ENCODE data around the gene SLC26A2. TPM values are rescaled to one million over a fixed set of nuclear protein-coding genes. Genes with fewer than 3 reads are reported as not detected.
A peak's percentile ranks its signal among the peaks of the same experiment; 100 is the strongest.

Gene SLC26A2
- total and polyA plus RNA-seq, 4 experiments from 2014 or later = 1.4 to 14.3 (median 9.1) TPM

- peak overlapping the region in 1 of 7 donors; percentile 5 for H3K27ac Mint-ChIP-seq
- intact Hi-C loops (cut with micrococcal nuclease) = loop anchor here (10.0 kb wide), 1 partner anchor 622 kb away; the partner anchor contains the start of gene GRPEL2
- DNase-seq = no peak
- Histone ChIP-seq H3K27ac (ENCODE audit: low read depth, low read length) (no peak overlapping the region), H3K9me3 (ENCODE audit: control insufficient read depth in 1 of 2, low read length in 2 of 2) (no peaks in the 10 kb centered on the region), H3K4me1 (ENCODE audit: insufficient read depth, low read length) (peaks cover 3% of the 10 kb centered on the region), H3K27me3 (ENCODE audit: insufficient read depth, low read length) (no peaks in the 10 kb centered on the region), H3K36me3 (ENCODE audit: insufficient read depth, low read length) (no peaks in the 10 kb centered on the region), H3K4me3 (ENCODE audit: low read length in 2 of 2) (no peak overlapping the region)
- ChIA-PET POLR2A (ENCODE audit: partially characterized antibody) (no interaction called here), CTCF (ENCODE audit: partially characterized antibody) (interaction anchor here (0.9 to 3.6 kb wide), 7 partner anchors 12 to 137 kb away, joined by 3 to 11 read pairs (median 3); no protein-coding TSS in a partner anchor)
- no peak overlapping the region for H3K4me3 Mint-ChIP-seq
- no peaks in the 10 kb centered on the region for H3K27me3 Mint-ChIP-seq
- H3K4me1 Mint-ChIP-seq = peaks cover 7 to 20% (median 16%) of the 10 kb centered on the region in 4 donors
- no peaks in the 10 kb centered on the region for H3K36me3 Mint-ChIP-seq
- no peaks in the 10 kb centered on the region for H3K9me3 Mint-ChIP-seq
Observed at GRCh38 chr5:149966946-149967345, 6.4 kb downstream of the SLC26A2 start.

GRCh38 chr5:149969181-149969930, 8.8 kb downstream of the SLC26A2 start:
- Mint-ChIP-seq H3K36me3 (no peaks in the 10 kb centered on the region), H3K27me3 (no peaks in the 10 kb centered on the region), H3K27ac (peak overlapping the region in 1 of 7 donors; percentile 59), H3K9me3 (no peaks in the 10 kb centered on the region), H3K4me1 (peaks cover 0 to 17% (median 12%) of the 10 kb centered on the region in 4 donors), H3K4me3 (no peak overlapping the region)
- H3K36me3 ChIP-seq (ENCODE audit: insufficient read depth, low read length) = no peaks in the 10 kb centered on the region
- no peak overlapping the region for H3K4me3 ChIP-seq (ENCODE audit: low read length in 2 of 2)
- H3K4me1 ChIP-seq (ENCODE audit: insufficient read depth, low read length) = no peaks in the 10 kb centered on the region
- no peak overlapping the region for H3K27ac ChIP-seq (ENCODE audit: low read depth, low read length)
- intact Hi-C loops (cut with micrococcal nuclease) = loop anchor here (10.0 kb wide), 1 partner anchor 625 kb away; the partner anchor contains the start of gene GRPEL2
- CTCF ChIA-PET (ENCODE audit: partially characterized antibody) = interaction anchor here (1.3 to 3.6 kb wide), 4 partner anchors 10 to 117 kb away, joined by 3 to 11 read pairs (median 8); partner anchors contain the start of gene SLC26A2
- H3K9me3 ChIP-seq (ENCODE audit: control insufficient read depth in 1 of 2, low read length in 2 of 2) = no peaks in the 10 kb centered on the region
- POLR2A ChIA-PET (ENCODE audit: partially characterized antibody) = interaction anchor here (0.5 to 1.3 kb wide), 2 partner anchors 9 to 924 kb away, joined by 3 to 4 read pairs; no protein-coding TSS in a partner anchor
- H3K27me3 ChIP-seq (ENCODE audit: insufficient read depth, low read length) = no peaks in the 10 kb centered on the region
- DNase-seq = no peak

GRCh38 chr5:149975409-149975808, 14.9 kb downstream of the SLC26A2 start:
- CTCF ChIA-PET (ENCODE audit: partially characterized antibody) = interaction anchor here (1.4 to 1.6 kb wide), 2 partner anchors 12 to 141 kb away, joined by 3 read pairs; no protein-coding TSS in a partner anchor

GRCh38 chr5:149979896-149980295, 19.3 kb downstream of the SLC26A2 start:
- Histone ChIP-seq H3K9me3 (ENCODE audit: control insufficient read depth in 1 of 2, low read length in 2 of 2) (no peaks in the 10 kb centered on the region), H3K27ac (ENCODE audit: low read depth, low read length) (no peak overlapping the region), H3K4me1 (ENCODE audit: insufficient read depth, low read length) (no peaks in the 10 kb centered on the region), H3K36me3 (ENCODE audit: insufficient read depth, low read length) (peaks cover 25% of the 10 kb centered on the region), H3K4me3 (ENCODE audit: low read length in 2 of 2) (no peak overlapping the region), H3K27me3 (ENCODE audit: insufficient read depth, low read length) (no peaks in the 10 kb centered on the region)
- H3K27me3 Mint-ChIP-seq = no peaks in the 10 kb centered on the region
- DNase-seq = no peak
- no peak overlapping the region for H3K4me3 Mint-ChIP-seq
- ChIA-PET CTCF (ENCODE audit: partially characterized antibody) (interaction anchor here (1.1 to 4.3 kb wide), 3 partner anchors 9 to 18 kb away, joined by 4 to 20 read pairs (median 4); no protein-coding TSS in a partner anchor), POLR2A (ENCODE audit: partially characterized antibody) (no interaction called here)
- no peak overlapping the region for H3K27ac Mint-ChIP-seq
- peaks cover 41 to 43% of the 10 kb centered on the region in 2 donors for H3K36me3 Mint-ChIP-seq
- intact Hi-C loops (cut with micrococcal nuclease) = no loop called here
- H3K9me3 Mint-ChIP-seq = no peaks in the 10 kb centered on the region
- H3K4me1 Mint-ChIP-seq = peaks cover 0 to 4% (median under 1%) of the 10 kb centered on the region in 4 donors

More at GRCh38 chr5:149975409-149975808, 14.9 kb downstream of the SLC26A2 start:
- Histone ChIP-seq H3K4me1 (ENCODE audit: insufficient read depth, low read length) (no peaks in the 10 kb centered on the region), H3K4me3 (ENCODE audit: low read length in 2 of 2) (no peak overlapping the region), H3K27ac (ENCODE audit: low read depth, low read length) (no peak overlapping the region), H3K9me3 (ENCODE audit: control insufficient read depth in 1 of 2, low read length in 2 of 2) (no peaks in the 10 kb centered on the region), H3K27me3 (ENCODE audit: insufficient read depth, low read length) (no peaks in the 10 kb centered on the region), H3K36me3 (ENCODE audit: insufficient read depth, low read length) (peaks cover 20% of the 10 kb centered on the region)
- no peak overlapping the region for H3K27ac Mint-ChIP-seq
- H3K4me1 Mint-ChIP-seq = peaks cover 0 to 10% (median 7%) of the 10 kb centered on the region in 4 donors
- no peaks in the 10 kb centered on the region for H3K9me3 Mint-ChIP-seq
- intact Hi-C loops (cut with micrococcal nuclease) = no loop called here
- POLR2A ChIA-PET (ENCODE audit: partially characterized antibody) = no interaction called here
- no peak overlapping the region for H3K4me3 Mint-ChIP-seq
- H3K36me3 Mint-ChIP-seq = peaks cover 20 to 23% of the 10 kb centered on the region in 2 donors
- no peaks in the 10 kb centered on the region for H3K27me3 Mint-ChIP-seq
- no peak for DNase-seq

GRCh38 chr5:149981206-149981605, 20.6 kb downstream of the SLC26A2 start:
- Histone ChIP-seq H3K36me3 (ENCODE audit: insufficient read depth, low read length) (peaks cover 25% of the 10 kb centered on the region), H3K4me3 (ENCODE audit: low read length in 2 of 2) (no peak overlapping the region), H3K9me3 (ENCODE audit: control insufficient read depth in 1 of 2, low read length in 2 of 2) (no peaks in the 10 kb centered on the region), H3K27ac (ENCODE audit: low read depth, low read length) (no peak overlapping the region), H3K27me3 (ENCODE audit: insufficient read depth, low read length) (no peaks in the 10 kb centered on the region), H3K4me1 (ENCODE audit: insufficient read depth, low read length) (no peaks in the 10 kb centered on the region)
- POLR2A ChIA-PET (ENCODE audit: partially characterized antibody) = no interaction called here
- no peak for DNase-seq
- H3K4me1 Mint-ChIP-seq = peaks cover 0 to 1% (median 0%) of the 10 kb centered on the region in 4 donors
- CTCF ChIA-PET (ENCODE audit: partially characterized antibody) = interaction anchor here (1.1 to 4.3 kb wide), 4 partner anchors 10 to 147 kb away, joined by 4 to 20 read pairs (median 4); no protein-coding TSS in a partner anchor
- intact Hi-C loops (cut with micrococcal nuclease) = no loop called here
- no peak overlapping the region for H3K4me3 Mint-ChIP-seq
- H3K36me3 Mint-ChIP-seq = peaks cover 41 to 43% of the 10 kb centered on the region in 2 donors
- H3K27ac Mint-ChIP-seq = no peak overlapping the region
- no peaks in the 10 kb centered on the region for H3K27me3 Mint-ChIP-seq
- H3K9me3 Mint-ChIP-seq = no peaks in the 10 kb centered on the region

- Mint-ChIP-seq H3K9me3 (no peaks in the 10 kb centered on the region), H3K4me1 (peaks cover 0 to 1% (median 0%) of the 10 kb centered on the region in 4 donors), H3K36me3 (peaks cover 39 to 40% of the 10 kb centered on the region in 2 donors), H3K27ac (no peak overlapping the region), H3K27me3 (no peaks in the 10 kb centered on the region), H3K4me3 (no peak overlapping the region)
- H3K9me3 ChIP-seq (ENCODE audit: control insufficient read depth in 1 of 2, low read length in 2 of 2) = no peaks in the 10 kb centered on the region
- H3K4me1 ChIP-seq (ENCODE audit: insufficient read depth, low read length) = no peaks in the 10 kb centered on the region
- H3K4me3 ChIP-seq (ENCODE audit: low read length in 2 of 2) = no peak overlapping the region
- no peaks in the 10 kb centered on the region for H3K27me3 ChIP-seq (ENCODE audit: insufficient read depth, low read length)
- CTCF ChIA-PET (ENCODE audit: partially characterized antibody) = interaction anchor here (0.9 to 4.3 kb wide), 6 partner anchors 9 to 345 kb away, joined by 3 to 20 read pairs (median 4); no protein-coding TSS in a partner anchor
- POLR2A ChIA-PET (ENCODE audit: partially characterized antibody) = no interaction called here
- no peak overlapping the region for H3K27ac ChIP-seq (ENCODE audit: low read depth, low read length)
- peaks cover 22% of the 10 kb centered on the region for H3K36me3 ChIP-seq (ENCODE audit: insufficient read depth, low read length)
- DNase-seq = no peak
- intact Hi-C loops (cut with micrococcal nuclease) = no loop called here
Observed at GRCh38 chr5:149982505-149982904, 21.9 kb downstream of the SLC26A2 start.

GRCh38 chr5:149988126-149988525, 27.6 kb downstream of the SLC26A2 start:
- H3K27me3 ChIP-seq (ENCODE audit: insufficient read depth, low read length) = no peaks in the 10 kb centered on the region
- Mint-ChIP-seq H3K9me3 (no peaks in the 10 kb centered on the region), H3K27ac (no peak overlapping the region), H3K4me1 (peaks cover 0 to 2% (median under 1%) of the 10 kb centered on the region in 4 donors), H3K27me3 (no peaks in the 10 kb centered on the region), H3K4me3 (no peak overlapping the region), H3K36me3 (peaks cover 4% of the 10 kb centered on the region in 2 donors)
- no peak for DNase-seq
- H3K4me3 ChIP-seq (ENCODE audit: low read length in 2 of 2) = no peak overlapping the region
- POLR2A ChIA-PET (ENCODE audit: partially characterized antibody) = no interaction called here
- CTCF ChIA-PET (ENCODE audit: partially characterized antibody) = interaction anchor here (4.7 kb wide), 1 partner anchor 154 kb away, joined by 21 read pairs; no protein-coding TSS in a partner anchor
- no peaks in the 10 kb centered on the region for H3K4me1 ChIP-seq (ENCODE audit: insufficient read depth, low read length)
- no peaks in the 10 kb centered on the region for H3K9me3 ChIP-seq (ENCODE audit: control insufficient read depth in 1 of 2, low read length in 2 of 2)
- H3K27ac ChIP-seq (ENCODE audit: low read depth, low read length) = no peak overlapping the region
- intact Hi-C loops (cut with micrococcal nuclease) = no loop called here
- H3K36me3 ChIP-seq (ENCODE audit: insufficient read depth, low read length) = no peaks in the 10 kb centered on the region

All from CD4-positive, alpha-beta memory T cell (primary cell).